ENCODE data around the gene PTPN23.
"Not testable (repeated sequence)": the region's sequence is repeated elsewhere in the genome, so short reads cannot be mapped to it uniquely, and the experiment has no call there.

Gene PTPN23

DNA sequence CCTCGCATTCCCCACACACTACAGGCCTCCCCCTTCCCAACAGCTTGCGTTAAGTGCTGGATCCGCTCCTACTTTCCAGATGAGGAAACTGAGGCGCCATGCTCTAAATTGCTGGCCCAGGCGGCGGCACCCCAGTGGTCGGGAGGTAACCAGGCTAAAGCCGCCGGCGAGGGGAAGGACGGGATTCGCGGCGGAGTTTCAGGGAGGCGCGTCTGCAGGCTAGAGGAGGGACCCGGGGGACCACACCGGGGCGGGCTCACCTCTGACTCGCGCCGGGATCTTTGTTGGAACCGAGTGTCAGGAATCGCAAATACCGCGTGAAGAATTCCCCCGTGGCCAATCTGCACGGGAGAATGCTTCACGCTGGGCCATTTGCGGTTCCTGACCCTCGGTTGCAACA, 24.6 kb upstream of the PTPN23 start:
- no peak overlapping the region for H2AFZ ChIP-seq (ENCODE audit: low read length)
- TF ChIP-seq, protein P1, sequence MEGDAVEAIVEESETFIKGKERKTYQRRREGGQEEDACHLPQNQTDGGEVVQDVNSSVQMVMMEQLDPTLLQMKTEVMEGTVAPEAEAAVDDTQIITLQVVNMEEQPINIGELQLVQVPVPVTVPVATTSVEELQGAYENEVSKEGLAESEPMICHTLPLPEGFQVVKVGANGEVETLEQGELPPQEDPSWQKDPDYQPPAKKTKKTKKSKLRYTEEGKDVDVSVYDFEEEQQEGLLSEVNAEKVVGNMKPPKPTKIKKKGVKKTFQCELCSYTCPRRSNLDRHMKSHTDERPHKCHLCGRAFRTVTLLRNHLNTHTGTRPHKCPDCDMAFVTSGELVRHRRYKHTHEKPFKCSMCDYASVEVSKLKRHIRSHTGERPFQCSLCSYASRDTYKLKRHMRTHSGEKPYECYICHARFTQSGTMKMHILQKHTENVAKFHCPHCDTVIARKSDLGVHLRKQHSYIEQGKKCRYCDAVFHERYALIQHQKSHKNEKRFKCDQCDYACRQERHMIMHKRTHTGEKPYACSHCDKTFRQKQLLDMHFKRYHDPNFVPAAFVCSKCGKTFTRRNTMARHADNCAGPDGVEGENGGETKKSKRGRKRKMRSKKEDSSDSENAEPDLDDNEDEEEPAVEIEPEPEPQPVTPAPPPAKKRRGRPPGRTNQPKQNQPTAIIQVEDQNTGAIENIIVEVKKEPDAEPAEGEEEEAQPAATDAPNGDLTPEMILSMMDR (conservative IDR thresholded peaks at IDR 0.05; ENCODE audit: low read length): no peak
- H3K4me3 ChIP-seq (ENCODE audit: low read length, poor library complexity, severe bottlenecking): no peak overlapping the region
- H3K4me2 ChIP-seq (ENCODE audit: low read depth, low read length, poor library complexity, severe bottlenecking): no peak overlapping the region
- H3F3A ChIP-seq (ENCODE audit: low read depth): no peaks in the 10 kb centered on the region
- peaks cover 10% of the 10 kb centered on the region; the same call in 1 of the 2 replicates for H3K9me3 ChIP-seq (ENCODE audit: insufficient read depth, low read depth, low read length)
- no peak overlapping the region for H3K9ac ChIP-seq (ENCODE audit: low read depth, low read length, poor library complexity, severe bottlenecking)
- H3K27me3 ChIP-seq (ENCODE audit: insufficient read depth, low read length, poor library complexity, severe bottlenecking): no peaks in the 10 kb centered on the region
- H3K9me2 ChIP-seq (replicated peaks; ENCODE audit: low read depth, low read length): no peaks in the 10 kb centered on the region
- H4K20me1 ChIP-seq (ENCODE audit: insufficient read depth, low read length, poor library complexity, severe bottlenecking): no peaks in the 10 kb centered on the region
- H3K36me3 ChIP-seq (ENCODE audit: insufficient read depth, low read length): no peaks in the 10 kb centered on the region
- H3K79me2 ChIP-seq (ENCODE audit: insufficient read depth, low read length): no peaks in the 10 kb centered on the region
- H3K4me1 ChIP-seq (ENCODE audit: insufficient read depth, low read length, poor library complexity, severe bottlenecking): no peaks in the 10 kb centered on the region

DNA sequence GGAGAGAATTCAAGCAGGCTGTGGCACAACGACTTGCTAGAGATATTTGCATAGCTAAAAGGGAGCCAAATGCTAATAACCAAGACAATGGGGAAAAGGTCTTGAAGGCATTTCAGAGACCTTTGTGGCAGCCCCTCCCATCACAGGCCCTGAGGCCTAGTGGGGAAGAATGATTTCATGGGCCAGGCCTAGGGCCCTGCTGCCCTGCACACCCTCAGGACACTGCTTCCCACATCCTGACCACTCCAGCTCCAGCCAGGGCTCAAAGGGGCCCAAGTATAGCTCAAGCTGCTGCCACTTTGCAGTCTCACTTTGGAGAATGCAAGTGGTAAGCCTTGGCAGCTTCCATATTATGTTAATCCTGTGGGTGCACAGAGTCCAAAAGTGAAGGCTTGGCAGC, 21.5 kb upstream of the PTPN23 start:
- Histone ChIP-seq H3F3A (ENCODE audit: low read depth) (no peaks in the 10 kb centered on the region), H3K27me3 (ENCODE audit: insufficient read depth, low read length, poor library complexity, severe bottlenecking) (no peaks in the 10 kb centered on the region), H2AFZ (ENCODE audit: low read length) (no peak overlapping the region), H3K36me3 (ENCODE audit: insufficient read depth, low read length) (no peaks in the 10 kb centered on the region), H3K79me2 (ENCODE audit: insufficient read depth, low read length) (no peaks in the 10 kb centered on the region), H3K4me1 (ENCODE audit: insufficient read depth, low read length, poor library complexity, severe bottlenecking) (no peaks in the 10 kb centered on the region), H3K4me3 (ENCODE audit: low read length, poor library complexity, severe bottlenecking) (no peak overlapping the region), H3K9ac (ENCODE audit: low read depth, low read length, poor library complexity, severe bottlenecking) (no peak overlapping the region), H3K9me2 (replicated peaks; ENCODE audit: low read depth, low read length) (no peaks in the 10 kb centered on the region), H3K9me3 (ENCODE audit: insufficient read depth, low read depth, low read length) (peaks cover 10% of the 10 kb centered on the region; the same call in 1 of the 2 replicates), H4K20me1 (ENCODE audit: insufficient read depth, low read length, poor library complexity, severe bottlenecking) (no peaks in the 10 kb centered on the region), H3K4me2 (ENCODE audit: low read depth, low read length, poor library complexity, severe bottlenecking) (no peak overlapping the region)
- TF ChIP-seq EZH2phosphoT487 (IDR thresholded peaks at IDR 0.05; ENCODE audit: borderline replicate concordance): no peak
- TF ChIP-seq, protein P1 (conservative IDR thresholded peaks at IDR 0.05; ENCODE audit: low read length): no peak

DNA sequence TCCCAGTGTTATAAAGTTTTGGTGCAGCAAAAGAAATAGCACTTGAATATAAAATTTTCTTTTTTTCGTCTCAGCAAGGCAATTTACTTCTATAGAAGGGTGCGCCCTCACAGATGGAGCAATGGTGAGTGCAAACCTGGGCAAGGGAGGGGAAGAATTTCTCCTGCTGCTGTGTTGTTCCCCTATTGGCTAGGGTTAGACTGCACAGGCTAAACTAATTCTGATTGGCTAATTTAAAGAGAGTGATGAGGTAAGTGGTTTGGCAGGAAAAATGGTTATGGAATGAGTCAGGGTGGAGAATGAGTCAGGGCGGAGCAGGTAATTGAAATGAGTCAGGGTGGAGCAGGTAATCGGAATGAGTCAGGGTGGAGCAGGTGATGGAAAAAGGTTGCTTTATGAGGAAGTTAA, 20.7 kb upstream of the PTPN23 start:
- H3K79me2 ChIP-seq (ENCODE audit: insufficient read depth, low read length); H3K9me2 ChIP-seq (replicated peaks; ENCODE audit: low read depth, low read length); H3K4me1 ChIP-seq (ENCODE audit: insufficient read depth, low read length, poor library complexity, severe bottlenecking); H2AFZ ChIP-seq (ENCODE audit: low read length); H3K9ac ChIP-seq (ENCODE audit: low read depth, low read length, poor library complexity, severe bottlenecking); H3F3A ChIP-seq (ENCODE audit: low read depth); H4K20me1 ChIP-seq (ENCODE audit: insufficient read depth, low read length, poor library complexity, severe bottlenecking); H3K4me2 ChIP-seq (ENCODE audit: low read depth, low read length, poor library complexity, severe bottlenecking); H3K4me3 ChIP-seq (ENCODE audit: low read length, poor library complexity, severe bottlenecking); H3K36me3 ChIP-seq (ENCODE audit: insufficient read depth, low read length); H3K27me3 ChIP-seq (ENCODE audit: insufficient read depth, low read length, poor library complexity, severe bottlenecking); H3K9me3 ChIP-seq (ENCODE audit: insufficient read depth, low read depth, low read length): not testable (repeated sequence)

GRCh38 chr3:47362701-47363100, 18.1 kb upstream of the PTPN23 start:
- no peak overlapping the region for H3K4me3 ChIP-seq (ENCODE audit: low read length, poor library complexity, severe bottlenecking)
- no peaks in the 10 kb centered on the region for H3K27me3 ChIP-seq (ENCODE audit: insufficient read depth, low read length, poor library complexity, severe bottlenecking)
- no peaks in the 10 kb centered on the region for H3K79me2 ChIP-seq (ENCODE audit: insufficient read depth, low read length)
- H3K9ac ChIP-seq (ENCODE audit: low read depth, low read length, poor library complexity, severe bottlenecking): no peak overlapping the region
- H3F3A ChIP-seq (ENCODE audit: low read depth): no peaks in the 10 kb centered on the region
- peaks cover 7% of the 10 kb centered on the region; the same call in 1 of the 2 replicates for H3K9me3 ChIP-seq (ENCODE audit: insufficient read depth, low read depth, low read length)
- H3K4me2 ChIP-seq (ENCODE audit: low read depth, low read length, poor library complexity, severe bottlenecking): no peak overlapping the region
- no peaks in the 10 kb centered on the region for H3K9me2 ChIP-seq (replicated peaks; ENCODE audit: low read depth, low read length)
- H4K20me1 ChIP-seq (ENCODE audit: insufficient read depth, low read length, poor library complexity, severe bottlenecking): no peaks in the 10 kb centered on the region
- no peaks in the 10 kb centered on the region for H3K36me3 ChIP-seq (ENCODE audit: insufficient read depth, low read length)
- no peaks in the 10 kb centered on the region for H3K4me1 ChIP-seq (ENCODE audit: insufficient read depth, low read length, poor library complexity, severe bottlenecking)
- TF ChIP-seq, protein P1 (conservative IDR thresholded peaks at IDR 0.05; ENCODE audit: low read length): no peak
- no peak for TF ChIP-seq EZH2phosphoT487 (IDR thresholded peaks at IDR 0.05; ENCODE audit: borderline replicate concordance)
- peak overlapping the region; percentile 80; the same call in 1 of the 2 replicates for H2AFZ ChIP-seq (ENCODE audit: low read length)
